GM18858 (cell line): ENCODE measurements around the gene KNDC1.

Experiments
- ATAC-seq: cut with Tn5 transposase; IDR thresholded peaks from one replicate; pipeline ENCODE4 v1.9.1; 2021; ENCODE audit not compliant: unreplicated experiment

KNDC1 gene

DNA sequence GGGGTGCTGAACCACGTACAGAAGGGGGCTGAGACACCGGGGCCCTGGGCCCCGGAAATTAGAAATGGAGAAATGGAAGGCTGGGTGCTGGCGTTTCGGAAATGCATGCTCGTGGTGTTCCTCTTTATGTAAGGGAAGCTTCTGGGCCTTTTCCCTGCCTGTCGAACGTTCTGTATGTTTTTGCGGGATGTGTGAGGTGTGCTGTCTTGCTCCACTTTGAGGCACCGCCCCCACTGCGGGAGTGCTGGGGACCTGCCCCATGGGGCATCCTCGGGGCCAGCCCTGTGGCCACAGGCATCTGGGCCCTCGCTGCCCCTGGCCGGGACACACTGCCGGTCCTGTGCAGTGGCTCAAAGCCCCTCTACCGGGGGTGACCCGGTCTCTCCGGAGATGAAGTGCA is 75.9 kb downstream of the KNDC1 start:
- no peak for ATAC-seq

DNA sequence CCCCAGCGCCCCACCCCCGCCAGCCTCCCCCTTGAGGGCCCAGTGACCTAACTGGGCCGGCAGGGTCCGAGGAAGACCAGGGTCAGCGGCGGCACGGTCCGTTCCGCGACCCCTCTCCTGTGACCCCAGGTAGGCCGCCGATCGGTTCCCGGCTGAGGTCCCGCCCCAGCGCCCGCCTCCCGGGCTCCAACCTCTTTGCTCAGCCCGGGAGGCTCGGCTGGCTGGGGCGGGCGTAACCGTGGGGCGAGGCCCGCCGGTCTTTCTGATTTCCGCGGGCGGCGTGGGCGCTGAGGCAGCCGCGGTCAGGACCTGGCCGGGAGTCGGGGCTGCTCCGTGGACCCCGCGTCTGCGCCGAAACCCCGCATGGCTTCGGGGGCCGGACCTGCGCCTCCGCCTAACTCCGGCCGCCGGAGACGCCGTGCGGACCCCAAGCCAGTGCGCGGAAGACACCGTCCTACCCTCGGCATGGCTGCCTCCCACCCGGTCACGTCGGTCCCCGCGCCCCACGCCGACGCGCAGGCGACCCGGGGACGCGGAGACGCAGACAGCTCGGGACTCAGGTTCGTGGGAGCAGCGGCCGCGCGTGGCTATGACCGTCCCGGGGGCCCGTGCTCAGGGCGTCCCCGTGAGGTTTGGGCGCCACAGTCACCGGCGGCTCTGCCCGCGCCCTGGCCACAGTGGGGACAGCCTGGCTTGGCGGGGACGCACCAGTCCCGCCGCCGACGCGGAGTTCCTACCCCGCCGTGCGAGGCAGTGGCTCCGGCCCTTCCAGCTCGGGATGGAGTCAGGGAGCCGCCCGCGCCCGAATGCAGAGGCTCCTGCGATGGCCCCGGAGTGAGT is 76.6 kb downstream of the KNDC1 start:
- no peak for ATAC-seq

DNA sequence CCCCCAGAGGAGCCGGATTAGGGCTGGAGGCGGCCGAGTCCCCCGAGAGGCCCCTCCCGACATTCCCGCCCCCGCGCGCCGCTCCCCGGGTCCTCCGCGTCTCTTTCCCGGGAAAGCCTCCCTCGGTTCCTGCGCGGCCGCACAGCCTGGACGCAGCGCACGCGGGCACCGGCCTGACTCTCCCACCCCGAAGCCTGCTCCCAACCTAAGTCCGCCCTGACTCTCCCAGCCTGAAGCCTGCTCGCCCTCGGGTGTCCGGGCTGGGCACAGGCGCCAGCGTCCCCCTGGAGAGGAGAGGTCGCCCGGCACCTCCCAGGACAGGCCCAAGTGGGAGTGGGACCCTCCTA is 77.2 kb downstream of the KNDC1 start:
- ATAC-seq, result no peak

DNA sequence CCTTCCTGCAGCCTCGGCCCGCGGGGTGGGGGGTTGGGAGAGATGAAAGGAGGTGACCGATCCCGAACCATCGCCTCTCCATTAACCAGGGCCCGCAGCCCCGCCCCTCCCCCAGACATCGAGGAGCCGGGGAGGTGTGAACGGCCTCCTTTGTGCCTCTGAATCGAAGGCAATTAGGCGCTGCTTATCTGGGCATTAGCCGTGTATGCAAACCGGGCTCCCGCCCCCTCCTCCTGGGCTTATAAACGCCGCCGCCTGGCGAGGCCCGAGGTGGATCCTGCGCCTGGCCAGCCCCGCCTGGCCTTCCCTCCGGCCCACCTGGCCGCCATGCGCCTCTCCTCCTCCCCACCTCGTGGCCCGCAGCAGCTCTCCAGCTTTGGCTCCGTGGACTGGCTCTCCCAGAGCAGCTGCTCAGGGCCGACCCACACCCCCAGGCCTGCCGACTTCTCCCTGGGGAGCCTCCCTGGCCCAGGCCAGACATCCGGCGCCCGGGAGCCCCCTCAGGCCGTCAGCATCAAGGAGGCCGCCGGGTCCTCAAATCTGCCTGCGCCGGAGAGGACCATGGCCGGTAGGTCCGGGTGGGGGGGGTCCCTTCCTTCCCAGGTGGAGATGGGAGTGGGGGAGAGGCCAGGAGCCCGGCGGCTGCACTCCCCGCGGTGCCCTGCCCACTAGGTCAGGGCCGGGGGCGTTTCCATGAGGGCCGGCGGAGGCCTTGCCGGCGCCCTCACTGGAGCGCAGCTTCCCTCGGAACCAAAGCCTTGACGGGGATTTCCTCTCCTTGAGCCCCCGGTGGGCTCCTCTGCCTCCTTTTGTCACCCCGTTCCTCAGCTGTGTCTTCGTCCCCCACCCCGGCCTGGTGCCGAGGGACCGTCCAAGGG is 77.8 kb downstream of the KNDC1 start, which contains the start of gene VENTX:
VENTX (plus strand) TSS at position 268 of the 878 bp plus-strand sequence; CDS start at position 328, 60 bp downstream.
- ATAC-seq, result no peak

DNA sequence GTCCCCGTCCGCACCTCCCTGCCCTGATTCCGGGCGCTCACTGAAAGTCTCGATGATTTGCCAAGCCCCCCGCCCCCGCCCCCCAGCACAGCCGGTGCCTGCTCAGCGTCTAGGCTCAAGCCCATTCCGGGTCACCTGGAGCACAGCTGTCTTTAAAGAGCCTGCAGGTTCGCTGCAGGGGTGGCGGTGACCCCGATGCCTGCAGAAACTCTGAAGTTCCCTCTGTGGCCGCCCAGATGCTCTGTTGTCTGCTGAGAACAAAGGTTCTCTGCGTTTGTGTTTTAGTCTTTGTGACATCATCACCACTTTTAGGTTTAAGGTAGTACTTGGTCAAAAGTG is 78.4 kb downstream of the KNDC1 start:
- ATAC-seq, result no peak

DNA sequence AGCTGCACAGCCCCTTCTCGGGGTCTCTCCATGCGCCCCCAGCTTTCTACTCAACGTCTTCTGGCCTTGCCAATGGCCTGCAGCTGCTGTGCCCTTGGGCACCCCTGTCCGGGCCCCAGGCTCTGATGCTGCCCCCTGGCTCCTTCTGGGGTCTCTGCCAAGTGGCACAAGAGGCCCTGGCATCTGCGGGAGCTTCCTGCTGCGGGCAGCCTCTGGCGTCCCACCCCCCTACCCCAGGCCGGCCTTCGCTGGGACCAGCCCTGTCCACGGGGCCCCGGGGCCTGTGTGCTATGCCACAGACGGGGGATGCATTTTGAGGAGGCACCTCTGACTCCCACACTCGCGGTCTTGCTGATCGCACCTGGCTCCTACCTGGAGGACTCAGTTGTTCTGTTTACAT is 80.0 kb downstream of the KNDC1 start:
- no peak for ATAC-seq

DNA sequence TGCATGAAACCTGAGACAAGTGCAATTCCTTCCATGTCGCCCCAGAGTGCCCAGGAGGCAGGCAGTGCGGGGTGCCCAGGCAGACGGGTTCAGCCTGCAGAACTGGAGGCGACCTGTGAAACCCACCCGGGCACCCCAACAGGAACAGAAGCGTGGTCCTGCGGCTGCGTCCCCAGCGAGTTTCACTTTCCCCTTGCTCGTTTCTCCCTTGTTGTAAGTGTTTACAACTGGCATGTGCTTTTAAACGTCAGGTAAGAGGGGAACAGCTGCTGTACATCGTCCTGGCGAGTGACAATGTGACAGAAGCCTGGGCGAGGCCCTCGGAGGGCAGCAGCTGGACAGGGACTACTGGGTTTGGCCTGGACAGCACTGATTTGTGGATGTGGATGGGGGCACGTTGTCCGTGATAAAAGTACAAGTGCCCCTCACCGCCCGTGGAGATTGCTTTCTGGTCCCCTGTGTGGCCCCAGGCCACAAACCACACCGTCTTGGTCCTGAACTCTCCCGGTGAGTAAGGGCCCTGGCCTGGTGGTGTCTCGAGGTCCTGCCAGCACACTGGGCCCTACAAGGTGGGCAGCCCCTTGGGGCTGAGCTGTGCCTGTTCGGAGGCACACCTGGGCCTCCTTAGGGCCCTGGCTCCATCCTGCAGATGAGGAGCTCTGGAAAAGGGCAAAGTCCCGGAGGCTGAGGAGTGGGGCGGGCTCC is 81.6 kb downstream of the KNDC1 start:
- ATAC-seq, result no peak

DNA sequence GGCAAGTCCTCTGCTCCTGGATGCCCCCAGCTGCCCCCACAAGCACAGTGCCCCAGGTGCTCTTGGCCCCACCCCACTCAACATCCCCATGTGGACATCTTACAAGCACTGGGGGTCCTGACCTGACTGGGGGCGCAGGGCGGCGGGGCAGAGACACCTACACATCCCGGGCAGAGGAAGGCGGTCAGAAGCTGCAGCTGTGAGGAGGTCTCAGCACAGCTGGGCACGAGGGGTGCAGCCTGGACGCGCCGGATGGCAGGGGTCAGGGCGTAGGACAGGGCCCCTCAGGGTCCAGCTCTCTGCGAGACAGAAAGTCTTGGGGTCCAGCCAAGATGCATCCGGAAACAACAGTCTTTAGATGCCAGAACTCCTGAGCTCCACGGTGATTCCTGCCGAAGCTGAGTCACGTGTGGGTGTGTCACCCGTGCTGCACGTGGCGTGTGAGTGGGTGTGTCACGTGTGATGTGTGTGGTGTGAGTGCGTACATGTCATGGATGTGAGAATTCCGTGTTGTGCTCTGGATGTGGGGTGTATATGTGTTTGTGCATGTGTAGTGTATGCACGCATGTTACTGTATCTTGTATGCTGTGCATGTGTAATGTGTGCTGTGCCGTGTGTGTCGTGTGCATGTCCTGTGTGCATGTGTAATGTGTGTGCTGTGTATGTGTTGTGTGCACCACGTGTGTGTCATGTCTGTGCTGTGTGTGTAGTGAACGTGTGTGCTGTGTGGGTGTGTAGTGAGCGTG is 82.8 kb downstream of the KNDC1 start:
- no peak for ATAC-seq

DNA sequence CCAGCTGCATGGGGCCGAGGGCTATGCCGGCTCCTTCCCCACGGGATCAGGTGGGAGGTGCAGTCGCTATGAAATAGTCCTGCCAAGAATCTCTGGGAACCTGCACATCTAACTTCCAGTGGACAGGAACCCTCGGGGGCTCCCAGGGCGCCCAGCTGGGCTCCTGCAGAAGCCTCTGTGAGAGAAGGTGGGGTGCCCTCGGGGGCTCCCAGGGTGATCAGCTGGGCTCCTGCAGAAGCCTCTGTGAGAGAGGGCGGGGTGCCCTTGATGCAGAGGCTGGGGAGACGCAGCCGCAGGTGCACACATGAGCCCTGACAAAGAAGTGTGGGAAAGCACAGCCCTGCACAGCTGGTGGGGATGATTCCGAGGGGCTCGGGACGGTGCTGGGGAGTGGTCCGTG is 83.6 kb downstream of the KNDC1 start:
- ATAC-seq, result no peak

DNA sequence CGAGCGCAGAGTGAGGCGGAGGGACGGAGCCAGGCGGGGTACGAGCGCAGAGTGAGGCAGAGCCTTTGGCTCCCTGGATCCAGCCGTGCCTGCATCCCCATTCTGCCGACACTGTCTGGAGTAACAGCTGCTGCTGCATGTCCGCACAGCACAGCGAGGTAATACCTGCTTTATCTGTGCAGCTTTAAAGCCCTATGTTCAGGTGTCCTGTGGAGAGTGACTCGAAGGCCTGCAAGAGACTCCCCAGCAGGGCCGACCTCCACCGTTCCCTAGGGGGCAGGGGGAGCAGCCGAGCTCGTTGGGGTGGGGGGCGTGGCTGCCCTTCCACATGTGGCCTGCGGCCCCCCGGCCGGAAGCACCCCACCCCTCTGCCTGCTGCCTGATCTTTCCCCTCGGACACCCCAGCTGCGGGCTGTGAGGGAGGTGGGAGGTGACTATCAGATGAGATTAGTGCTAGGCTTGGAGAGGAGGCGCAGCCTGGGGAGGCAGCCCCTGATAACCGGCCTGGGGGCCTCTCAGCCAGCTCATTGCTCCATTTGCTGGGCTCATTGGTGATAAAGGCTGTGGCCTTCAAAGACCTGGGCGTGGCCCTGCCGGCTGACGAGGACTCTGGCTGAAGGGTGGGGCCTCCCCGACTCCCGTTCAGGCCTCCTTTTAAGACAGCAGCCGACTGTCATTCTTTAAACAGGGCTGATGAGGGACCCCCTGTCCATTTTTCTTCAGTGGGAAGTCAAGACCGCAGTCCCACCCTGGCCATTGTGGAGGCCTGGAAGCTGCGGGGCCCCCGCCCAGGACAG is 85.6 kb downstream of the KNDC1 start:
- no peak for ATAC-seq

DNA sequence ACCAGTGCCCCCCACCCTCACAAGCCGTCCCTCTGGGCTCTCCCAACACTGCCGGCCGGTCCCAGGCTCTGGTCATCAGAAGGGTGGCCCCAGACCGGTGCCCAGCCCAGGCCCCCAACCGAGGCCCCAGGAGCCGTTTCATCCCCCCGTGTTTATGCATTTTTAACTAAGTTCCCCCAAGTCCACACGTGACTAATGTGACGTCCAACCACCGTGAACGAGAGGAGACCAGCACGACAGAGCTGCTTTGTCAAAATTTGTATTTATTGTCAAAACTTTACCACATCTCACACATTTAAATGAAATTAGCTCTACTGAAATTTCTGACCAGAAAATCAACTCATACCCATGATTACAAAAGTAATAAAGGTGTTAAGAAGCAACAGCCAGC is 86.2 kb downstream of the KNDC1 start:
- ATAC-seq, result no peak

DNA sequence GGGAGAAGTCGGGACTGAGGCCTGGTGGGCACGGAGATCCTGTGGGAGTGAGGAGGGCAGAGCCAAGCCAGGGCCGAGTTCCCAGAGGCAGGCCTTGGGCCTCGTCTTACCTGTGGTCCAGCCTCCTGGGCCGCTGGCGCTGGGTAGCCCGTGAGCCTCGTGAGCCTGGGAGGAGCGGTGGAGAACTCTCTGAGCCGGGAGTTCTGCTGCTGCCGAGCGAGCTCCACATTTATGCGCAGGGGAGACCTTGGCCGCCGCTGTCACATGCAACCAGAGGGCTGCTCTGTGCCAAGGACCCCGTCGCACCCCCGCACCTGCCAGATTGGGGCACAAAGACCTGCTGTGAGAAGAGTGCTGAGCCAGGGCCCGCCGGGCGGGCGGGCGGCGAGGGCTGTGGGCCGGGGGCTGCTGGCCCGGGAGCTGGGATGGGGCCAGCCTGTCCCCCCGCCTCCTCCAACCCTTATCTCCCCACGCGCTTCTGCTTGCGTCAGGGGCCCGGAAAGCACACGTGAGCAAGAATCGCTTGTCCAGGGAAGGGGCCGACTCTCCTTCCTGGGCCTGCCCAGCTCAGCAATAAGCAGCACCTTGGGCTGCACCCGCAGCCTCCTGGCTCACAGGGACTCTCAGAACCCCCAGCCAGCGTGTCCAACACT is 87.8 kb downstream of the KNDC1 start:
- no peak for ATAC-seq

DNA sequence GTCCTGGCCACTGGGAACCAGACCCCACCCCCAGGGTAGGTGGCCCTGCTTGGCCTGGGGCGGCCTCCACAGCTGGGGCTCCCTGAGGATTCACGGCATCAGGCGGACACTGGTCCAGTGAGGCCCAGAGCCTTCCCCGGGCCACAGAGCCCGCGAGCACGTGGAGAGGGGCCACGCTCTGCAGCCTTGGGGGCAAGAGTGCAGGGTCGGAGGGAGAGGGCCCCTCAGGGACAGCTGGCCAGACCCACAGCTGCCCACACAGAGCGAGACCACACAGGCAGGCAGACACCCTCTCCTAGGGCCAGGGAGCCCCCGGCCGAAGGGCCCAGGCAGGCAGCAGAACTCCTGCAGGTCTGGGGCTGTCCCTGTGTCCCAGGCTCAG is 88.3 kb downstream of the KNDC1 start:
- ATAC-seq, result no peak

DNA sequence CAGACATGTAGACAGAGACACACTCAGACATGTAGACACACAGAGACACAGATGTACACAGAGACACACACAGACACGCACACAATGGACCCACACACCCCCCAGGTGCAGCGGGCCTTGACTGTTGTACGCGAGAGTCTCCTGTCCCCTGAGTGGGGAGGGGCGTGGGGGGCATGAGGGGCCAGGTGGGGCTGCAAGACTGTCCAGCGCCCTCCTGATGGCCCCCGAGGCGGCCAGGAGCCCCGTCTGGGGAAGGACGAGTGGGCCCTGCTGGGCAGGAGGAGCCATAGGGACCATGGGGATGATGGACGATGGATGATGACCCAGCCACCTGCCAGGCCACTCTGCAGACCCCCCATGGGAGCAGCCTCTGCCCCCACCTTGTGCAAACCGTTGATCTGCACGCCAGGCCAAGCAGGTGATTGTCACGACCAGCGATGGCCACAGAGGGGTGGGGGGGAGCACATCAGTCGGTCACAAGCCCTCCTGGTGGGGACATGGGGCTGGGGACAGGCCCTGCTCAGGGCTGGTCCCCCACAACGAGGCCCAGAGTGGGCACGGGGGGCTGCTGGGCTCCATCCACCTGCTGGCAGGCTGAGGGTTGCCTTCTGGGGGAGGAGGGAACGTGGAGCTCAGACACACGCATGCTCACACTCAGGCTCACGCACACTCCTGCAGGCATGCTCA is 89.2 kb downstream of the KNDC1 start:
- ATAC-seq, result no peak

DNA sequence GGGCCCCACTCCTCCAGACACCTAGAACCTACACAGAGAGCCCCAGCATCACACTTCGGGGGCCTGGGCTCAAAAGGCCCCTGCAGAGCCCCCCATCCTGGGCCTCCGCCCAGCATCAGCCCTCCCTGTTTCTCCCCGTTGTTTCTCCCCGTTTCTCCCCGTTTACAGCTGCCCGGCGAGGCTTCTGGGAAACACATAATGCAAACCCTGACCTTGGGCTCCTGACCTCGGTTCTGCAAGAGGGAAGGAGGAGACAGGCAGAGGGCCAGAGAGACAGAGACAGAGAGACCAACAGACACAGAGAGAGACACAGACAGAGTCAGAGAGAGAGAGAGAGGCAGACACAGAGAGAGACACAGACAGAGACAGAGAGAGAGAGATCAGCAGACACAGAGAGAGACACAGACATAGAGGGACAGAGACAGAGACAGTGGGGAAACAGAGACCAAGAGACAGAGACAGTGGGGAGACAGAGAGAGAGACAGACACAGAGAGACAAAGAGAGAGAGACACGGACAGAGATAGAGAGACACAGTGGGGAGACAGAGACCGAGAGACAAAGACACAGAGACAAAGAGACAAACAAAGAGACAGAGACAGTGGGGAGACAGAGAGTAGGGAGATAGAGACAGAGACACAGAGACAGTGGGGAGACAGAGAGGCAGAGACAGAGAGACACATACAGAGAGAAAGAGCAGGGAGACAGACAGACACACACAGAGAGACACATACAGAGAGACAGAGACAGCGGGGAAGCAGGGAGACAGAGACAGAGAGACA is 90.1 kb downstream of the KNDC1 start:
- no peak for ATAC-seq

DNA sequence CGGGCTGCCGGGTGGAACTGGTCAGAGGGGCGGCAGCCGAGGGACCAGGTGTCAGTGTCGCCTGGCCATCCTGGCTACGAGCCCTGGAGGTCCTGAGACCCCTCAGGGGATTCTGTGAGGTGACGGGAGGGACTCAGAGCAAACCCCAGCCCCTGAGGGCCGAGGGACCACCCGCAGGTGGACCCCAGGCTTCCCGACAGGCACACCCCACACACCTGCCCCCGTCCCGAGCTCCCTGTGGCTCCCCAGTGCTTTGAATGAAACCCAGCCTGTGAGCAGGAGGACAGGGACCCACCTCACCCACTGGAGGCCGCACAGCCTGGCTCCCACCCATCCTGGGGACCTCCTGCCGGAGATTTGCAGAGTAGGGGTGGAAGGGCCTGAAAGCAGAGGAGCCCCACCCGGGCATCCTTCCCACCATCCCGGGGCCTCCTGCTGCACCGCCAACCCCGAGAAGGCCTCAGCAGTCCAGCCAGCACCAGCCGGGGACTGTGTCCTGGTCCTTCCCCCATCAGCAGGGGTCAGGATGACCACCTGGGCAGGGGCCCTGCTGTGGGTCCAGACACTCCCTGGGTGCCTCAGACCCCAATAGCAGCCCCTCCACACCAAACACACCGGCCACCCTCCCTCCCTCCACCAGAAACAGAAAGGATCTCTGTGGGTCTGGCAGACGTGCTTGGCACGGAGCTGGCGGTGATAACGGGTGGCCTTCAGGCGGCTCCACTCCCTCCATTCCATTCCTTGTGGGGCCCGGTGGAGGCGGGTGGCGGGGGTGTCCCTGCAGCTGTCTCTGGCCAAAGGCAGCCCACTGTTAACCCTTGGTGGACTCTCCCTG is 91.6 kb downstream of the KNDC1 start:
- no peak for ATAC-seq

DNA sequence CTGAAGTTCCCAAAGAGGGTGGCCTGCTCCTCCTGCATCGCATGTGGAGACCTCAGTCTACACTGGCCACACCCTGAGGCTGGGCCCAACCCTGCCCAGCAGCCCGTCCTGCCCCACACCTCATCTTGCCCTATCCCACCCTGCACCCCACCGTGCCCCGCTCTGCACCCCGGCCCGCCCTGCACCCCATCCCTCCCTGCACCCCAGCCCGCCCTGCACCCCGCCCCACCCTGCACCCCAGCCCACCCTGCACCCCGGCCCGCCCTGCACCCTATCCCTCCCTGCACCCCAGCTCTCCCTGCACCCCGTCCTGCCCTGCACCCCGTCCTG is 92.2 kb downstream of the KNDC1 start:
- ATAC-seq, result no peak
